ENCODE measurements around the gene CRKL.

Gene CRKL

DNA sequence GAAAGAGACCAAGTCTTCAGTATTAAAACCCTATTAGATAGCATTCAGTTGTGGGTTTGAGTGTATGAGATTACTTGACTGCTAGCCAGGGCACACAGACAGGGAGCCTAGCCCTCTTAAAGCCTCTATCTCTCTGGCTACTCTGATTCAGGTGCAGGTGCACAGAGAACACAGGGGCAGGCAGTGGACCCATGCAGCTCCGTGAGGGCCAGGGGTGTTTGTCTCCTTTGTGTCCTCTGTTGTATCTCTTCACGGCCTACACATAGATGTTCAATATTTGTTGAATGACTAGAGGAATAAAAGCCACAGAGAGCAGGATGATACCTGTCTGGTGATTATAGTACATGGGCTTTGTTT, 28.3 kb downstream of the CRKL start:
- ChIA-PET POLR2A (no interaction called here), CTCF (no interaction called here)
- H3K27ac ChIP-seq (ENCODE audit: insufficient read depth in 1 of 2, low read depth in 1 of 2, low read length in 2 of 2, poor library complexity in 1 of 2, severe bottlenecking in 2 of 2) = no peak overlapping the region
- no peak overlapping the region for H3K4me3 ChIP-seq (ENCODE audit: control insufficient read depth in 1 of 7, extremely low read depth in 1 of 7, insufficient read depth in 4 of 7, low read depth in 2 of 7, low read length in 6 of 7)
- 100% methylated on average over 1 of the region's 2 CpGs for WGBS (ENCODE audit: insufficient coverage)
- peaks cover 8 to 29% (median 14%) of the 10 kb centered on the region in 4 experiments for H3K36me3 ChIP-seq (ENCODE audit: control insufficient read depth in 4 of 4, insufficient read depth in 4 of 4, low read length in 3 of 4)
- peaks cover 0 to 2% (median 1%) of the 10 kb centered on the region in 4 experiments for H3K4me1 ChIP-seq (ENCODE audit: control extremely low read depth in 1 of 4, control insufficient read depth in 4 of 4, insufficient read depth in 4 of 4, low read length in 3 of 4)
- no peaks in the 10 kb centered on the region for H3K27me3 ChIP-seq (replicated peaks in 2 of 5; ENCODE audit: control insufficient read depth in 4 of 5, insufficient read depth in 5 of 5, low read length in 4 of 5)
- no peak for DNase-seq
- H3K9me3 ChIP-seq (ENCODE audit: control extremely low read depth in 1 of 5, control insufficient read depth in 4 of 5, insufficient read depth in 2 of 5, low read depth in 1 of 5, low read length in 4 of 5) = no peaks in the 10 kb centered on the region

- Histone ChIP-seq H3K27me3 (replicated peaks in 2 of 5; ENCODE audit: control insufficient read depth in 4 of 5, insufficient read depth in 5 of 5, low read length in 4 of 5) (no peaks in the 10 kb centered on the region), H3K9me3 (ENCODE audit: control extremely low read depth in 1 of 5, control insufficient read depth in 4 of 5, insufficient read depth in 2 of 5, low read depth in 1 of 5, low read length in 4 of 5) (no peaks in the 10 kb centered on the region), H3K27ac (ENCODE audit: insufficient read depth in 1 of 2, low read depth in 1 of 2, low read length in 2 of 2, poor library complexity in 1 of 2, severe bottlenecking in 2 of 2) (peak overlapping the region in 1 of 2 experiments; percentile 29), H3K4me1 (ENCODE audit: control extremely low read depth in 1 of 4, control insufficient read depth in 4 of 4, insufficient read depth in 4 of 4, low read length in 3 of 4) (peaks cover 0 to 2% (median 1%) of the 10 kb centered on the region in 4 experiments), H3K36me3 (ENCODE audit: control insufficient read depth in 4 of 4, insufficient read depth in 4 of 4, low read length in 3 of 4) (peaks cover 12 to 34% (median 20%) of the 10 kb centered on the region in 4 experiments), H3K4me3 (ENCODE audit: control insufficient read depth in 1 of 7, extremely low read depth in 1 of 7, insufficient read depth in 4 of 7, low read depth in 2 of 7, low read length in 6 of 7) (no peak overlapping the region)
- CTCF ChIA-PET = interaction anchor here (0.7 kb wide), 1 partner anchor 445 kb away, joined by 3 read pairs; no protein-coding TSS in a partner anchor
- WGBS (ENCODE audit: insufficient coverage) = 84% methylated on average over 7 of the region's 7 CpGs
- DNase-seq = no peak
- POLR2A ChIA-PET = interaction anchor here (0.6 kb wide), 2 partner anchors 29 to 110 kb away, joined by 3 to 5 read pairs; partner anchors contain the start of gene CRKL
Observed at GRCh38 chr22:20946080-20946986, 29.1 kb downstream of the CRKL start.

- peak overlapping the region in 1 of 2 experiments; percentile 29 for H3K27ac ChIP-seq (ENCODE audit: insufficient read depth in 1 of 2, low read depth in 1 of 2, low read length in 2 of 2, poor library complexity in 1 of 2, severe bottlenecking in 2 of 2)
- H3K4me3 ChIP-seq (ENCODE audit: control insufficient read depth in 1 of 7, extremely low read depth in 1 of 7, insufficient read depth in 4 of 7, low read depth in 2 of 7, low read length in 6 of 7) = no peak overlapping the region
- H3K27me3 ChIP-seq (replicated peaks in 2 of 5; ENCODE audit: control insufficient read depth in 4 of 5, insufficient read depth in 5 of 5, low read length in 4 of 5) = no peaks in the 10 kb centered on the region
- no peak for DNase-seq
- WGBS (ENCODE audit: insufficient coverage) = 100% methylated on average over 1 of the region's 1 CpG
- CTCF ChIA-PET = interaction anchor here (0.7 kb wide), 1 partner anchor 445 kb away, joined by 3 read pairs; no protein-coding TSS in a partner anchor
- H3K36me3 ChIP-seq (ENCODE audit: control insufficient read depth in 4 of 4, insufficient read depth in 4 of 4, low read length in 3 of 4) = peaks cover 12 to 41% (median 25%) of the 10 kb centered on the region in 4 experiments
- peaks cover 0 to 2% (median 1%) of the 10 kb centered on the region in 4 experiments for H3K4me1 ChIP-seq (ENCODE audit: control extremely low read depth in 1 of 4, control insufficient read depth in 4 of 4, insufficient read depth in 4 of 4, low read length in 3 of 4)
- POLR2A ChIA-PET = interaction anchor here (0.6 kb wide), 2 partner anchors 30 to 111 kb away, joined by 3 to 5 read pairs; partner anchors contain the start of gene CRKL
- no peaks in the 10 kb centered on the region for H3K9me3 ChIP-seq (ENCODE audit: control extremely low read depth in 1 of 5, control insufficient read depth in 4 of 5, insufficient read depth in 2 of 5, low read depth in 1 of 5, low read length in 4 of 5)
Observed at GRCh38 chr22:20946991-20947390, 29.8 kb downstream of the CRKL start.

GRCh38 chr22:20948450-20948849, 31.2 kb downstream of the CRKL start:
- WGBS (ENCODE audit: insufficient coverage) = 73% methylated on average over 4 of the region's 5 CpGs
- H3K4me1 ChIP-seq (ENCODE audit: control extremely low read depth in 1 of 4, control insufficient read depth in 4 of 4, insufficient read depth in 4 of 4, low read length in 3 of 4) = peaks cover 0 to 2% (median 1%) of the 10 kb centered on the region in 4 experiments
- DNase-seq = no peak
- no peaks in the 10 kb centered on the region for H3K27me3 ChIP-seq (replicated peaks in 2 of 5; ENCODE audit: control insufficient read depth in 4 of 5, insufficient read depth in 5 of 5, low read length in 4 of 5)
- POLR2A ChIA-PET = no interaction called here
- peaks cover 12 to 55% (median 38%) of the 10 kb centered on the region in 4 experiments for H3K36me3 ChIP-seq (ENCODE audit: control insufficient read depth in 4 of 4, insufficient read depth in 4 of 4, low read length in 3 of 4)
- H3K9me3 ChIP-seq (ENCODE audit: control extremely low read depth in 1 of 5, control insufficient read depth in 4 of 5, insufficient read depth in 2 of 5, low read depth in 1 of 5, low read length in 4 of 5) = no peaks in the 10 kb centered on the region
- H3K4me3 ChIP-seq (ENCODE audit: control insufficient read depth in 1 of 7, extremely low read depth in 1 of 7, insufficient read depth in 4 of 7, low read depth in 2 of 7, low read length in 6 of 7) = no peak overlapping the region
- H3K27ac ChIP-seq (ENCODE audit: insufficient read depth in 1 of 2, low read depth in 1 of 2, low read length in 2 of 2, poor library complexity in 1 of 2, severe bottlenecking in 2 of 2) = no peak overlapping the region
- CTCF ChIA-PET = interaction anchor here (1.1 to 1.3 kb wide), 2 partner anchors 10 to 62 kb away, joined by 3 to 5 read pairs; no protein-coding TSS in a partner anchor

DNA sequence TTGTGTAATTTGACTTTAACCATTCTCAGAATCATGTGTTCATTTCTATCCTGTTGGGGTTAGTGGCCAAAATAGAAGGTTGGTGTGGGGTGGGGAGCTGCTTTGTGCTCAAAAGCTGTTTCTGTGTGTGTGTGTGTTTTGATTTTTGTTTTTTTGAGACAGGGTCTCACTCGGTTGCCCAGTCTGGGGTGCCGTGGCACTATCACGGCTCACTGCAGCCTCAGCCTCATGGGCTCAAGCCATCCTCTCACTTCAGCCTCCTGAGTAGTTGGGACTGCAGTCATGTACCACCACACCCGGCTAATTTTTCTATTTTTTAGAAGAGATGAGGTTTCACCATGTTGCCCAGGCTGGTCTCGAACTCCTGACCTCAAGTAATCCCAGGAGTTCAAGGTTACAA, 31.8 kb downstream of the CRKL start:
- H3K27me3 ChIP-seq (replicated peaks in 2 of 5; ENCODE audit: control insufficient read depth in 4 of 5, insufficient read depth in 5 of 5, low read length in 4 of 5) = no peaks in the 10 kb centered on the region
- ChIA-PET POLR2A (no interaction called here), CTCF (interaction anchor here (1.1 to 1.3 kb wide), 2 partner anchors 11 to 63 kb away, joined by 3 to 5 read pairs; no protein-coding TSS in a partner anchor)
- no peak for DNase-seq
- H3K4me3 ChIP-seq (ENCODE audit: control insufficient read depth in 1 of 7, extremely low read depth in 1 of 7, insufficient read depth in 4 of 7, low read depth in 2 of 7, low read length in 6 of 7) = no peak overlapping the region
- H3K27ac ChIP-seq (ENCODE audit: insufficient read depth in 1 of 2, low read depth in 1 of 2, low read length in 2 of 2, poor library complexity in 1 of 2, severe bottlenecking in 2 of 2) = no peak overlapping the region
- WGBS (ENCODE audit: insufficient coverage) = 97% methylated on average over 5 of the region's 5 CpGs
- H3K36me3 ChIP-seq (ENCODE audit: control insufficient read depth in 4 of 4, insufficient read depth in 4 of 4, low read length in 3 of 4) = peaks cover 12 to 61% (median 40%) of the 10 kb centered on the region in 4 experiments
- H3K4me1 ChIP-seq (ENCODE audit: control extremely low read depth in 1 of 4, control insufficient read depth in 4 of 4, insufficient read depth in 4 of 4, low read length in 3 of 4) = peaks cover 0 to 2% (median 1%) of the 10 kb centered on the region in 4 experiments
- no peaks in the 10 kb centered on the region for H3K9me3 ChIP-seq (ENCODE audit: control extremely low read depth in 1 of 5, control insufficient read depth in 4 of 5, insufficient read depth in 2 of 5, low read depth in 1 of 5, low read length in 4 of 5)

DNA sequence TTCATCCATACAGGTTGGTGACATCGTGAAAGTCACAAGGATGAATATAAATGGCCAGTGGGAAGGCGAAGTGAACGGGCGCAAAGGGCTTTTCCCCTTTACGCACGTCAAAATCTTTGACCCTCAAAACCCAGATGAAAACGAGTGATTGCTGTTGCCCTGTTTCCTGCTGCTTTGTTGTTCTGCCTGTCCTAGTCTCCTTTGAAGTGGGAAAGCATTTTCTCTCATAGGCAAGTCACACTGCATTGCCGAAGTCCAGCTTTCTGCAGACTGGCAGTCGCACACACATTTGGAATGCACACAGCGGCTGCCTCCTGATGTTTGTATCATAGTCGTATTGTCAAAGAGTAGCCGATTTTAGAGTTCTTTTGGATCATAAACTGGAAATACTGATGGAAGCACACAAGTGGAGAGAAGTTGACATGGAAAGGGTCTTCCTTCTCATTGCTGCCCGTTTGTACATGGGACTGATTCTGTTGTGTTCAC, 32.5 kb downstream of the CRKL start:
- no peak for DNase-seq
- ChIA-PET POLR2A (no interaction called here), CTCF (no interaction called here)
- no peak overlapping the region for H3K27ac ChIP-seq (ENCODE audit: insufficient read depth in 1 of 2, low read depth in 1 of 2, low read length in 2 of 2, poor library complexity in 1 of 2, severe bottlenecking in 2 of 2)
- WGBS (ENCODE audit: insufficient coverage) = 86% methylated on average over 13 of the region's 13 CpGs
- no peaks in the 10 kb centered on the region for H3K27me3 ChIP-seq (replicated peaks in 2 of 5; ENCODE audit: control insufficient read depth in 4 of 5, insufficient read depth in 5 of 5, low read length in 4 of 5)
- no peaks in the 10 kb centered on the region for H3K9me3 ChIP-seq (ENCODE audit: control extremely low read depth in 1 of 5, control insufficient read depth in 4 of 5, insufficient read depth in 2 of 5, low read depth in 1 of 5, low read length in 4 of 5)
- peaks cover 0 to 2% (median 1%) of the 10 kb centered on the region in 4 experiments for H3K4me1 ChIP-seq (ENCODE audit: control extremely low read depth in 1 of 4, control insufficient read depth in 4 of 4, insufficient read depth in 4 of 4, low read length in 3 of 4)
- H3K36me3 ChIP-seq (ENCODE audit: control insufficient read depth in 4 of 4, insufficient read depth in 4 of 4, low read length in 3 of 4) = peaks cover 12 to 61% (median 40%) of the 10 kb centered on the region in 4 experiments
- H3K4me3 ChIP-seq (ENCODE audit: control insufficient read depth in 1 of 7, extremely low read depth in 1 of 7, insufficient read depth in 4 of 7, low read depth in 2 of 7, low read length in 6 of 7) = no peak overlapping the region

All from common myeloid progenitor, CD34-positive (primary cell).